Osteoblast (primary cell): Measurements from ENCODE around the gene SLC46A3. TPM values are rescaled to one million over a fixed set of nuclear protein-coding genes. Genes with fewer than 3 reads are reported as not detected.

Experiments
- DNase-seq: peaks from one replicate; pipeline ENCODE4 v3.0.0; 2011; ENCODE audit warnings: low spot score, mixed read lengths; ENCODE audit not compliant: insufficient read length; ENCODE audit errors: missing footprints
- H2AFZ ChIP-seq: 2 replicates; pipeline ENCODE4 v1.6.0; 2011; ENCODE audit warnings: mild to moderate bottlenecking, low read length
- H3K27ac ChIP-seq: 2 replicates; pipeline ENCODE4 v1.5.1; 2011; ENCODE audit warnings: mild to moderate bottlenecking, low read depth, low read length, moderate library complexity
- H3K27me3 ChIP-seq: 2 replicates; pipeline ENCODE4 v1.6.0; 2012; ENCODE audit warnings: mild to moderate bottlenecking, control low read depth, inconsistent platforms, low read length, moderate library complexity; ENCODE audit not compliant: insufficient read depth
- H3K36me3 ChIP-seq: 2 replicates; pipeline ENCODE4 v1.5.1; 2011; ENCODE audit warnings: mild to moderate bottlenecking, low read length, control low read depth, moderate library complexity; ENCODE audit not compliant: insufficient read depth
- H3K4me1 ChIP-seq: 2 replicates; pipeline ENCODE4 v1.5.1; 2011; ENCODE audit warnings: mild to moderate bottlenecking, low read length, control low read depth, moderate library complexity; ENCODE audit not compliant: insufficient read depth
- H3K4me2 ChIP-seq: 2 replicates; pipeline ENCODE4 v1.6.0; 2011; ENCODE audit warnings: mild to moderate bottlenecking, low read length; ENCODE audit not compliant: insufficient read depth
- H3K4me3 ChIP-seq: fragments of 200-600 bp; sonication (generic); 3 replicates; pipeline ENCODE4 v1.5.1; 2012; ENCODE audit warnings: mild to moderate bottlenecking, low read length, inconsistent platforms; ENCODE audit not compliant: insufficient read depth
- H3K79me2 ChIP-seq: 2 replicates; pipeline ENCODE4 v1.6.0; 2012; ENCODE audit warnings: mild to moderate bottlenecking, low read length, control low read depth, inconsistent platforms; ENCODE audit not compliant: insufficient read depth
- H3K9me3 ChIP-seq: 2 replicates; pipeline ENCODE4 v1.5.1; 2011; ENCODE audit warnings: low read depth, low read length, control low read depth
- H4K20me1 ChIP-seq: 2 replicates; pipeline ENCODE4 v1.6.0; 2012; ENCODE audit warnings: mild to moderate bottlenecking, low read length, control low read depth; ENCODE audit not compliant: insufficient read depth
- total RNA-seq: library from RNA; depleted of rRNA; stranded (reverse); fragments of >200 nt; gene quantifications from 2 replicates; pipeline ENCODE4 v1.2.3, GENCODE V29; 2012
- TF ChIP-seq, protein P1 (sequence below): IDR thresholded peaks from 2 replicates; pipeline ENCODE4 v1.5.1; 2011; ENCODE audit warnings: mild to moderate bottlenecking, low read depth, low read length, moderate library complexity; ENCODE audit errors: extremely low read depth

The SLC46A3 gene
- total RNA-seq, 1 donor = 11.2 TPM

GRCh38 chr13:28751175-28751960, 32.6 kb upstream of the SLC46A3 start:
- Histone ChIP-seq H3K27me3 (no peaks in the 10 kb centered on the region), H2AFZ (no peak overlapping the region), H3K36me3 (no peaks in the 10 kb centered on the region), H4K20me1 (no peaks in the 10 kb centered on the region), H3K4me3 (no peak overlapping the region), H3K27ac (no peak overlapping the region), H3K4me1 (peaks cover 32% of the 10 kb centered on the region), H3K9me3 (no peaks in the 10 kb centered on the region), H3K4me2 (no peak overlapping the region), H3K79me2 (no peaks in the 10 kb centered on the region)
- DNase-seq = no peak
- TF ChIP-seq, protein P1, sequence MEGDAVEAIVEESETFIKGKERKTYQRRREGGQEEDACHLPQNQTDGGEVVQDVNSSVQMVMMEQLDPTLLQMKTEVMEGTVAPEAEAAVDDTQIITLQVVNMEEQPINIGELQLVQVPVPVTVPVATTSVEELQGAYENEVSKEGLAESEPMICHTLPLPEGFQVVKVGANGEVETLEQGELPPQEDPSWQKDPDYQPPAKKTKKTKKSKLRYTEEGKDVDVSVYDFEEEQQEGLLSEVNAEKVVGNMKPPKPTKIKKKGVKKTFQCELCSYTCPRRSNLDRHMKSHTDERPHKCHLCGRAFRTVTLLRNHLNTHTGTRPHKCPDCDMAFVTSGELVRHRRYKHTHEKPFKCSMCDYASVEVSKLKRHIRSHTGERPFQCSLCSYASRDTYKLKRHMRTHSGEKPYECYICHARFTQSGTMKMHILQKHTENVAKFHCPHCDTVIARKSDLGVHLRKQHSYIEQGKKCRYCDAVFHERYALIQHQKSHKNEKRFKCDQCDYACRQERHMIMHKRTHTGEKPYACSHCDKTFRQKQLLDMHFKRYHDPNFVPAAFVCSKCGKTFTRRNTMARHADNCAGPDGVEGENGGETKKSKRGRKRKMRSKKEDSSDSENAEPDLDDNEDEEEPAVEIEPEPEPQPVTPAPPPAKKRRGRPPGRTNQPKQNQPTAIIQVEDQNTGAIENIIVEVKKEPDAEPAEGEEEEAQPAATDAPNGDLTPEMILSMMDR = no peak

DNA sequence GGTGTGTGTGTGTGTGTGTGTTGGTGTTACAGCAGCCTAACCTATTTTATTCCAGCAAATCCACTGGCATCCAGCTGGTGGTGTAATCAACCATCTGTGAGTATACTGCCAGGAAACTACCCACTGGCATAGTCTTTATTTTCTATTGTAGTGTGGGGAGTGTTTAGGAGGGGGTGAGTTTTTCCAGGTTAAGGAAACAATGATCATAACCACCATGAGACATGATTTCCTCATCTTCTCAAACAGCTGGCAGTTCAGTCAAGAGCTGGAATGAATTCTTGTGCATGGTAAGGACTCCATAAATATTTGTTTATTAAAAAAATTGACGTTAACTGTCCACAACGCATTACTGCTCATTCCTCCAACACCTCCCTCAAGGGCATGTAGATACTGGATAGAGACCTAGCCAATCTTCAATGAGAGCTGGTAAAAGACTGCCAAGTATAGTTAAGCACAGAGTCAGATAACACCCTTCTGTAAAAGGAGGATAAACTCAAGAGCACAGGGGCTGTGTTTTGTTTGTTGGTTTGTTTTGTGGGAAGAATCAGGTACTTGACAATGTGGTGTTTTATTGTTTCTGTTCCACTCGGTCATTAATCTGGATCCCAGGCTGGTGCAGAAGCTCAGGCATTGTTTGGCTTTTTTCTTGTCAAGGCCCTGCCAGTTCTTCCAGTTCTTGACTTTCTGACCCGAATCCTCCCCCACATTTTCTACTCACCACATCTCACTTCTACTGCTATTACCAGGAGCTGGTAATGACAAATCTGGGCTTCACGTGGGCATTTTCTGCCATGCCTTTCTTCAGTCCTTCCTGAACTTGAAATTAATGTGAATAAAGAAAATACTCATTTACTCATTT, 31.6 kb upstream of the SLC46A3 start:
- peaks cover 32% of the 10 kb centered on the region for H3K4me1 ChIP-seq
- no peaks in the 10 kb centered on the region for H3K9me3 ChIP-seq
- H3K4me3 ChIP-seq = no peak overlapping the region
- H3K27ac ChIP-seq = peak overlapping the region; percentile 29
- no peaks in the 10 kb centered on the region for H3K27me3 ChIP-seq
- DNase-seq = no peak
- TF ChIP-seq, protein P1 = no peak
- no peak overlapping the region for H2AFZ ChIP-seq
- no peaks in the 10 kb centered on the region for H3K79me2 ChIP-seq
- H4K20me1 ChIP-seq = no peaks in the 10 kb centered on the region
- H3K36me3 ChIP-seq = no peaks in the 10 kb centered on the region
- no peak overlapping the region for H3K4me2 ChIP-seq

- H3K4me3 ChIP-seq = no peak overlapping the region
- no peak for DNase-seq
- H3K27ac ChIP-seq = no peak overlapping the region
- peaks cover 22% of the 10 kb centered on the region for H3K4me1 ChIP-seq
- TF ChIP-seq, protein P1 = no peak
- no peak overlapping the region for H2AFZ ChIP-seq
- no peak overlapping the region for H3K4me2 ChIP-seq
- H3K79me2 ChIP-seq = no peaks in the 10 kb centered on the region
- H3K36me3 ChIP-seq = no peaks in the 10 kb centered on the region
- no peaks in the 10 kb centered on the region for H3K9me3 ChIP-seq
- H4K20me1 ChIP-seq = no peaks in the 10 kb centered on the region
- no peaks in the 10 kb centered on the region for H3K27me3 ChIP-seq
Measured at GRCh38 chr13:28747851-28748250, 29.1 kb upstream of the SLC46A3 start.

DNA sequence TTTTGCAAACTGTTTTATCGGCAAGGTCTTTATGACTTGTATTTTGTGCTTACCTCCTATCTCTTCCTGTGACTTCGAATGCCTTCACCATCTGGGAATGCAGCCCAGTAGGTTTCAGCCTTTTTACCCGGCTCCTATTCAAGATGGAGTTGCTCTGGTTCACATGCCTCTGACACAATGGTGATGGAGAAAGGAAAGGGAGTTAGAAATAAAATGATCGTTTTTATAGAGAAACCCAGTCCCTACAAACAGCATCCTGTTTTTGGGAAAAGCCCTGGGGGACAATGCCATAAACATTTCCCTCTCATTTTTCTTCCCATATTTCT, 27.5 kb upstream of the SLC46A3 start:
- Histone ChIP-seq H4K20me1 (no peaks in the 10 kb centered on the region), H3K9me3 (no peaks in the 10 kb centered on the region), H3K27ac (no peak overlapping the region), H3K79me2 (no peaks in the 10 kb centered on the region), H3K27me3 (no peaks in the 10 kb centered on the region), H3K36me3 (no peaks in the 10 kb centered on the region), H3K4me2 (no peak overlapping the region), H3K4me3 (no peak overlapping the region), H2AFZ (no peak overlapping the region), H3K4me1 (peaks cover 21% of the 10 kb centered on the region)
- TF ChIP-seq, protein P1 = no peak
- DNase-seq = no peak
